HepG2 (cell line): ENCODE measurements around the gene SLC41A3. TPM values are rescaled to one million over a fixed set of nuclear protein-coding genes. Genes with fewer than 3 reads are reported as not detected.

Experiments
- ATAC-seq: fragments of 200-7000 bp; cut with Tn5 transposase; 3 replicates; pipeline ENCODE4 v1.9.1; 2020; ENCODE audit warnings: mild to moderate bottlenecking, moderate library complexity
- BruUV-seq: library from RNA; stranded (reverse); fragments of 400-500 nt; replicated peaks from 2 replicates; lab custom pipeline; 2021; lab: Mats Ljungman, UMichigan
- CTCF ChIA-PET: fragments of 300-600 bp; formaldehyde crosslinking; extraction: SDS; loops from one replicate; lab custom pipeline; 2021; ENCODE audit warnings: low total read pairs, inconsistent platforms, low intra/inter-chr PET ratio; lab: Yijun Ruan, JAX
- POLR2A ChIA-PET: fragments of 350-600 bp; sonication (Branson Sonifier 250); formaldehyde crosslinking; loops from one replicate; lab custom pipeline; 2020; ENCODE audit warnings: antibody characterized with exemption, inconsistent platforms; lab: Yijun Ruan, JAX
- DNase-seq: peaks from one replicate; pipeline ENCODE4 v3.0.0-alpha.2; 2015; ENCODE audit warnings: low spot score
- FAIRE-seq: peaks from 3 replicates; lab custom pipeline; 2011; peaks lifted over from hg19 to GRCh38; lab: Jason Lieb, UNC
- H2AFZ ChIP-seq: one replicate; pipeline ENCODE4 v1.6.1; 2011; ENCODE audit warnings: low read length, inconsistent platforms
- H3K27ac ChIP-seq: fragments of 300-600 bp; 3 replicates; pipeline ENCODE4 v1.8.0; 2011; ENCODE audit warnings: mixed run types, mild to moderate bottlenecking, mixed read lengths, low read length, inconsistent platforms; ENCODE audit not compliant: insufficient read depth; ENCODE audit errors: extremely low read length
- H3K27me3 ChIP-seq, 2 experiments: fragments of 200-600 bp in 1 of 2; 2 replicates in 1 of 2; 3 replicates in 1 of 2; pipeline versions ENCODE4 v1.6.0 to v1.8.0; 2011; ENCODE audit warnings: low read length in 2 of 2, mild to moderate bottlenecking in 2 of 2, moderate library complexity in 2 of 2, inconsistent platforms in 1 of 2; ENCODE audit not compliant: insufficient read depth in 2 of 2, control insufficient read depth in 1 of 2
- H3K36me3 ChIP-seq, 2 experiments: fragments of 200-600 bp in 1 of 2; replicated peaks in 1 of 2; 2 replicates in 1 of 2; 3 replicates in 1 of 2; pipeline versions ENCODE4 v1.5.1 to v1.8.0; 2011; ENCODE audit warnings: low read length in 2 of 2, inconsistent platforms in 1 of 2; ENCODE audit not compliant: insufficient read depth in 2 of 2, control insufficient read depth in 1 of 2
- H3K4me1 ChIP-seq: 2 replicates; pipeline ENCODE4 v1.5.1; 2012; ENCODE audit warnings: low read length, inconsistent platforms; ENCODE audit not compliant: insufficient read depth
- H3K4me2 ChIP-seq: 2 replicates; pipeline ENCODE4 v1.6.0; 2011; ENCODE audit warnings: low read depth, low read length, inconsistent platforms
- H3K4me3 ChIP-seq, 3 experiments: fragments of 200-600 bp in 1 of 3; sonication (generic), shearing (Covaris generic) in 1 of 3; replicated peaks in 1 of 3; 2 replicates each; pipeline ENCODE4 v1.5.1; 2011 to 2016; ENCODE audit warnings: low read length in 3 of 3, inconsistent platforms in 2 of 3, low read depth in 2 of 3, mild to moderate bottlenecking in 2 of 3, control low read depth in 1 of 3, mixed read lengths in 1 of 3; ENCODE audit not compliant: insufficient read depth in 1 of 3
- H3K79me2 ChIP-seq: one replicate; pipeline ENCODE4 v1.6.1; 2011; ENCODE audit warnings: low read length, inconsistent platforms; ENCODE audit not compliant: insufficient read depth
- H3K9ac ChIP-seq: 2 replicates; pipeline ENCODE4 v1.6.0; 2011; ENCODE audit warnings: mild to moderate bottlenecking, low read depth, low read length, inconsistent platforms; ENCODE audit not compliant: insufficient read depth
- H3K9me3 ChIP-seq: 2 replicates; pipeline ENCODE4 v1.5.1; 2012; ENCODE audit warnings: mild to moderate bottlenecking, low read length
- H4K20me1 ChIP-seq: 2 replicates; pipeline ENCODE4 v1.6.0; 2011; ENCODE audit warnings: inconsistent platforms, mild to moderate bottlenecking, low read length, moderate library complexity; ENCODE audit not compliant: insufficient read depth
- EP300 ChIP-seq, 3 experiments: sonication (generic) in 1 of 3; formaldehyde crosslinking in 1 of 3; IDR thresholded peaks; 2 replicates each; pipeline versions ENCODE4 v1.5.1 to v1.6.1; 2011 to 2020; ENCODE audit warnings: low read depth in 2 of 3, low read length in 2 of 3, borderline replicate concordance in 1 of 3, improper control_type of control experiment in 1 of 3, mild to moderate bottlenecking in 1 of 3, missing genetic modification reagents in 1 of 3, moderate library complexity in 1 of 3
- ERF ChIP-seq: IDR thresholded peaks from 2 replicates; pipeline ENCODE4 v1.6.1; 2018; ENCODE audit warnings: missing biosample characterization, missing genetic modification reagents
- MIER3 ChIP-seq: IDR thresholded peaks from 2 replicates; pipeline ENCODE4 v1.6.1; 2016; ENCODE audit warnings: missing compliant biosample characterization, borderline replicate concordance
- RFX3 ChIP-seq: IDR thresholded peaks from 2 replicates; pipeline ENCODE4 v1.6.1; 2016; ENCODE audit warnings: missing biosample characterization, missing genetic modification reagents
- ZFP37 ChIP-seq: sonication (generic); formaldehyde crosslinking; IDR thresholded peaks from 2 replicates; pipeline ENCODE4 v1.4.0; 2020; ENCODE audit warnings: missing genetic modification reagents, borderline replicate concordance
- WGBS: methylation state at CpG from one replicate; pipeline ENCODE4 v1.1.6; 2017; ENCODE audit warnings: low lambda C conversion rate; 5-methylcytosine and 5-hydroxymethylcytosine counted together
- in situ Hi-C: cut with HindIII; loops from 2 replicates; pipeline ENCODE4 v1.10.0; 2017; ENCODE audit warnings: low pct_unique_long_range_greater_than_20kb; ENCODE audit not compliant: extremely low pct_ligation_motif_present
- intact Hi-C: fragments of 100-400 bp; cut with micrococcal nuclease; formaldehyde crosslinking; loops from one replicate; pipeline ENCODE4 v1.10.0; 2022; ENCODE audit not compliant: unreplicated experiment
- polyA plus RNA-seq, 8 experiments: library from polyadenylated mRNA; depleted of rRNA in 3 of 8; stranded (reverse) in 7 of 8; unstranded in 1 of 8; fragments of >200 nt; fragmentation: Illumina TruSeq in 4 of 8; extraction: Trizol in 4 of 8; gene quantifications; 2 replicates each; pipeline versions ENCODE4 v1.2.1 to v1.2.3, GENCODE V29; 2011 to 2016; ENCODE audit warnings: low read depth in 4 of 8, missing spikeins in 1 of 8, mixed read lengths in 1 of 8; ENCODE audit not compliant: insufficient read depth in 1 of 8
- total RNA-seq, 5 experiments: library from RNA; depleted of rRNA; stranded (reverse); fragments of >200 nt; fragmentation: Illumina TruSeq; extraction: Trizol; gene quantifications; 2 replicates each; pipeline ENCODE4 v1.2.3, GENCODE V29; 2016; ENCODE audit warnings: low read depth in 1 of 5
- TF ChIP-seq, protein P1 (sequence below): sonication (generic); formaldehyde crosslinking; IDR thresholded peaks from 2 replicates; pipeline ENCODE4 v1.4.0; 2020; ENCODE audit warnings: mild to moderate bottlenecking, missing genetic modification reagents
- TF ChIP-seq, protein P2 (sequence below): sonication (generic); formaldehyde crosslinking; IDR thresholded peaks from 2 replicates; pipeline ENCODE4 v1.8.1; 2023; ENCODE audit warnings: missing genetic modification reagents, mild to moderate bottlenecking, borderline replicate concordance

The SLC41A3 gene
- total and polyA plus RNA-seq, 2 of the 13 experiments (the other 11 are each of a cell fraction or from before 2014, with no cell fraction given): 26.0 to 71.1 TPM

DNA sequence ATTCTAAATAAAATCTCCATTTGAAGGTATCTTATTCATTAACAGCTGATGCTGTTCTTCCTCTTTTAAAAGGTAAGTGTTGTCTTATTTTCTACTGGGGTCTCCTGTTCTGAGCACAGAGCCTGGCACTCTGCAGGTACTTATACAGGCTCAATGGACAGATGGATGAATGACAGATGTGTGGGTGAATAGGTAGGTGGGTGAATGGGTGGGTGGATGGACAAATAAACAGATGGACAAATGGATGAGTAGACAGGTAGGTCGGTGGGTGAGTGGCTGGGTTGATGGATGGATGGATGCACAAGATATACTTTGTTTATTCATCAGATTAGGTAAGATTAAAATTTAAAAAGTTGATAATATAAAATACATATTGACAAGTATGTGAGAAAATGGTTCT, 53.5 kb downstream of the SLC41A3 start:
- H3K36me3 ChIP-seq: no peaks in the 10 kb centered on the region; a peak in 2 of 5 replicates
- ChIA-PET CTCF (no interaction called here), POLR2A (no interaction called here)
- 36% methylated on average over 1 of the region's 1 CpG for WGBS
- H2AFZ ChIP-seq: no peak overlapping the region
- no peak overlapping the region for H3K27ac ChIP-seq
- ATAC-seq (no peak), FAIRE-seq (no peak), DNase-seq (no peak)
- no TSS peak for BruUV-seq
- no peaks in the 10 kb centered on the region for H4K20me1 ChIP-seq
- intact Hi-C loops: no loop called here
- H3K9me3 ChIP-seq: peaks cover 15% of the 10 kb centered on the region
- H3K4me3 ChIP-seq: no peak overlapping the region
- H3K4me1 ChIP-seq: no peaks in the 10 kb centered on the region
- no peaks in the 10 kb centered on the region for H3K27me3 ChIP-seq
- in situ Hi-C loops: no loop called here
- no peaks in the 10 kb centered on the region for H3K79me2 ChIP-seq
- TF ChIP-seq ERF (CRISPR knock-in tag) (no peak), RFX3 (CRISPR knock-in tag) (no peak), ZFP37 (no peak), MIER3 (CRISPR knock-in tag) (no peak)
- TF ChIP-seq, protein P1, sequence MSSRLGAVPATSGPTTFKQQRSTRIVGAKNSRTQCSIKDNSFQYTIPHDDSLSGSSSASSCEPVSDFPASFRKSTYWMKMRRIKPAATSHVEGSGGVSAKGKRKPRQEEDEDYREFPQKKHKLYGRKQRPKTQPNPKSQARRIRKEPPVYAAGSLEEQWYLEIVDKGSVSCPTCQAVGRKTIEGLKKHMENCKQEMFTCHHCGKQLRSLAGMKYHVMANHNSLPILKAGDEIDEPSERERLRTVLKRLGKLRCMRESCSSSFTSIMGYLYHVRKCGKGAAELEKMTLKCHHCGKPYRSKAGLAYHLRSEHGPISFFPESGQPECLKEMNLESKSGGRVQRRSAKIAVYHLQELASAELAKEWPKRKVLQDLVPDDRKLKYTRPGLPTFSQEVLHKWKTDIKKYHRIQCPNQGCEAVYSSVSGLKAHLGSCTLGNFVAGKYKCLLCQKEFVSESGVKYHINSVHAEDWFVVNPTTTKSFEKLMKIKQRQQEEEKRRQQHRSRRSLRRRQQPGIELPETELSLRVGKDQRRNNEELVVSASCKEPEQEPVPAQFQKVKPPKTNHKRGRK (CRISPR knock-in tag): no peak
- TF ChIP-seq, all 625 proteins: peak for 0
- Histone ChIP-seq H3K4me2 (no peak overlapping the region), H3K9ac (no peak overlapping the region)

GRCh38 chr3:126029241-126029640, 54.7 kb downstream of the SLC41A3 start:
- H3K4me3 ChIP-seq: no peak overlapping the region
- ChIA-PET POLR2A (no interaction called here), CTCF (no interaction called here)
- H3K4me2 ChIP-seq: no peak overlapping the region
- no peak overlapping the region for H3K27ac ChIP-seq
- peaks cover 0 to 5% of the 10 kb centered on the region in 2 experiments; a peak in 1 of 5 replicates for H3K36me3 ChIP-seq
- in situ Hi-C loops (no loop called here), intact Hi-C loops (no loop called here)
- no peak for FAIRE-seq
- H3K9ac ChIP-seq: no peak overlapping the region
- no peak overlapping the region for H2AFZ ChIP-seq
- no peak for DNase-seq
- H3K79me2 ChIP-seq: no peaks in the 10 kb centered on the region
- no TSS peak for BruUV-seq
- ATAC-seq: no peak
- no peaks in the 10 kb centered on the region for H3K4me1 ChIP-seq
- H3K27me3 ChIP-seq: no peaks in the 10 kb centered on the region
- H4K20me1 ChIP-seq: no peaks in the 10 kb centered on the region
- peaks cover 15% of the 10 kb centered on the region for H3K9me3 ChIP-seq
- TF ChIP-seq, protein P2, sequence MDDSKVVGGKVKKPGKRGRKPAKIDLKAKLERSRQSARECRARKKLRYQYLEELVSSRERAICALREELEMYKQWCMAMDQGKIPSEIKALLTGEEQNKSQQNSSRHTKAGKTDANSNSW: no peak
- no peak for TF ChIP-seq EP300 (IDR thresholded peaks at IDR 0.05; ENCODE audit: low read depth in 2 of 2, low read length in 2 of 2)
- TF ChIP-seq EP300 (CRISPR knock-in tag; IDR thresholded peaks at IDR 0.05; ENCODE audit: borderline replicate concordance): no peak
